Fibroblast of lung (primary cell): Measurements from ENCODE around the gene SERPINA10. TPM values are rescaled to one million over a fixed set of nuclear protein-coding genes. Genes with fewer than 3 reads are reported as not detected.
"Not testable (repeated sequence)": the region's sequence is repeated elsewhere in the genome, so short reads cannot be mapped to it uniquely, and the experiment has no call there.

Experiments used
- DNase-seq, 2 donors: peaks; one replicate each; pipeline versions ENCODE4 v3.0.0 to v3.0.0-alpha.2; 2010; ENCODE audit warnings: low read depth in 2 of 2
- H2AFZ ChIP-seq: 2 replicates; pipeline ENCODE4 v1.5.1; 2012; ENCODE audit warnings: low read length, control low read depth, inconsistent platforms
- H3K27ac ChIP-seq: 2 replicates; pipeline ENCODE4 v1.5.1; 2011; ENCODE audit warnings: low read length, control low read depth; ENCODE audit not compliant: insufficient read depth
- H3K27me3 ChIP-seq: 2 replicates; pipeline ENCODE4 v1.5.1; 2011; ENCODE audit warnings: mild to moderate bottlenecking, low read length; ENCODE audit not compliant: control insufficient read depth, insufficient read depth
- H3K36me3 ChIP-seq: 2 replicates; pipeline ENCODE4 v1.5.1; 2011; ENCODE audit warnings: low read length; ENCODE audit not compliant: control insufficient read depth, insufficient read depth
- H3K4me1 ChIP-seq: 2 replicates; pipeline ENCODE4 v1.5.1; 2011; ENCODE audit warnings: low read length; ENCODE audit not compliant: control insufficient read depth, insufficient read depth; ENCODE audit errors: extremely low read depth
- H3K4me2 ChIP-seq: 2 replicates; pipeline ENCODE4 v1.5.1; 2011; ENCODE audit warnings: low read length, control low read depth; ENCODE audit not compliant: insufficient read depth; ENCODE audit errors: extremely low read depth
- H3K4me3 ChIP-seq, 4 experiments: fragments of 200-600 bp in 1 of 4; sonication (generic) in 1 of 4; replicated peaks in 1 of 4; 2 replicates each; pipeline ENCODE4 v1.5.1; 2011 to 2016; ENCODE audit warnings: low read length in 4 of 4, low read depth in 3 of 4, mild to moderate bottlenecking in 3 of 4, control low read depth in 2 of 4, inconsistent platforms in 1 of 4, mixed read lengths in 1 of 4; ENCODE audit not compliant: insufficient read depth in 1 of 4; ENCODE audit errors: control extremely low read depth in 1 of 4
- H3K79me2 ChIP-seq: 2 replicates; pipeline ENCODE4 v1.5.1; 2012; ENCODE audit warnings: mild to moderate bottlenecking, low read length, inconsistent platforms; ENCODE audit not compliant: control insufficient read depth, insufficient read depth
- H3K9ac ChIP-seq: 2 replicates; pipeline ENCODE4 v1.5.1; 2011; ENCODE audit warnings: mild to moderate bottlenecking, low read length, control low read depth; ENCODE audit not compliant: insufficient read depth
- H3K9me3 ChIP-seq: 2 replicates; pipeline ENCODE4 v1.5.1; 2012; ENCODE audit warnings: low read depth, low read length; ENCODE audit not compliant: control insufficient read depth, insufficient read depth
- H4K20me1 ChIP-seq: 2 replicates; pipeline ENCODE4 v1.5.1; 2011; ENCODE audit warnings: low read length; ENCODE audit not compliant: control insufficient read depth, insufficient read depth; ENCODE audit errors: extremely low read depth
- EZH2 ChIP-seq: IDR thresholded peaks from 2 replicates; pipeline ENCODE4 v1.5.1; 2012; ENCODE audit warnings: low read length, control low read depth, mild to moderate bottlenecking; ENCODE audit errors: missing control alignments
- polyA plus RNA-seq, 2 donors: library from polyadenylated mRNA; depleted of rRNA in 1 of 2; stranded (reverse) in 1 of 2; unstranded in 1 of 2; fragments of >200 nt; gene quantifications; 2 replicates each; pipeline ENCODE4 v1.2.1, GENCODE V29; 2011 to 2012; ENCODE audit warnings: missing spikeins in 1 of 2
- total RNA-seq: library from RNA; depleted of rRNA; stranded (reverse); fragments of >200 nt; gene quantifications from 2 replicates; pipeline ENCODE4 v1.2.1, GENCODE V29; 2014
- TF ChIP-seq, protein P1 (sequence below), 2 donors: IDR thresholded peaks in 1 of 2; conservative IDR thresholded peaks in 1 of 2; 1 replicate in 1 of 2; 2 replicates in 1 of 2; pipeline ENCODE4 v1.5.1; 2011 to 2012; ENCODE audit warnings: low read length in 2 of 2, control low read depth in 1 of 2, inconsistent platforms in 1 of 2, low read depth in 1 of 2, mild to moderate bottlenecking in 1 of 2

The SERPINA10 gene
- total and polyA plus RNA-seq, 2 donors (not counting 1 experiment from before 2014, with no cell fraction given), result not detected

DNA sequence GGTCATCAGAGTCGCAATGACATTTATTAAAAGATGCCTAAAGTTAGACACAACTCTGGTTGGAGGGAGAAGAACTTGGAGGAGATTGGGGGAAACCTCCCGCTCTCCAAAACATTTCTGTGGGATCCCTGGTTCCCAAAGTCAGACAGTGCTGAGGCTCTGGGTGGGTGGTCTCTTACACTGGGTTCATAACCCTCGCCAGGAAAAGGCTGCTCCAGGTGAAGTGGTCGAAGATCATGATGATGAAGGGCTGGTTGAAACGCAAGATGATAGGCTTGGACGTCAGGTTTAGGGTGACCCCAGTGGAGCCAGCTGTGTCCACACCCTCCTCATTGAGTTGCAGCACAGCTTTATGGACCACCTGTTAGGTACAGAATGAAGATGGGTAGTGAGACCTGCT, 11.2 kb upstream of the SERPINA10 start:
- Histone ChIP-seq H2AFZ (no peak overlapping the region), H3K27me3 (no peaks in the 10 kb centered on the region), H3K4me3 (no peak overlapping the region), H3K4me1 (no peaks in the 10 kb centered on the region), H3K36me3 (no peaks in the 10 kb centered on the region), H3K4me2 (no peak overlapping the region), H3K9me3 (no peaks in the 10 kb centered on the region), H3K79me2 (no peaks in the 10 kb centered on the region), H3K27ac (no peak overlapping the region), H3K9ac (no peak overlapping the region), H4K20me1 (no peaks in the 10 kb centered on the region)
- DNase-seq, result no peak
- no peak for TF ChIP-seq EZH2
- TF ChIP-seq, protein P1, sequence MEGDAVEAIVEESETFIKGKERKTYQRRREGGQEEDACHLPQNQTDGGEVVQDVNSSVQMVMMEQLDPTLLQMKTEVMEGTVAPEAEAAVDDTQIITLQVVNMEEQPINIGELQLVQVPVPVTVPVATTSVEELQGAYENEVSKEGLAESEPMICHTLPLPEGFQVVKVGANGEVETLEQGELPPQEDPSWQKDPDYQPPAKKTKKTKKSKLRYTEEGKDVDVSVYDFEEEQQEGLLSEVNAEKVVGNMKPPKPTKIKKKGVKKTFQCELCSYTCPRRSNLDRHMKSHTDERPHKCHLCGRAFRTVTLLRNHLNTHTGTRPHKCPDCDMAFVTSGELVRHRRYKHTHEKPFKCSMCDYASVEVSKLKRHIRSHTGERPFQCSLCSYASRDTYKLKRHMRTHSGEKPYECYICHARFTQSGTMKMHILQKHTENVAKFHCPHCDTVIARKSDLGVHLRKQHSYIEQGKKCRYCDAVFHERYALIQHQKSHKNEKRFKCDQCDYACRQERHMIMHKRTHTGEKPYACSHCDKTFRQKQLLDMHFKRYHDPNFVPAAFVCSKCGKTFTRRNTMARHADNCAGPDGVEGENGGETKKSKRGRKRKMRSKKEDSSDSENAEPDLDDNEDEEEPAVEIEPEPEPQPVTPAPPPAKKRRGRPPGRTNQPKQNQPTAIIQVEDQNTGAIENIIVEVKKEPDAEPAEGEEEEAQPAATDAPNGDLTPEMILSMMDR (conservative IDR thresholded peaks at IDR 0.05 in 1 of 2, IDR thresholded peaks at IDR 0.05 in 1 of 2; ENCODE audit: low read depth in 1 of 2, low read length in 2 of 2), result no peak

DNA sequence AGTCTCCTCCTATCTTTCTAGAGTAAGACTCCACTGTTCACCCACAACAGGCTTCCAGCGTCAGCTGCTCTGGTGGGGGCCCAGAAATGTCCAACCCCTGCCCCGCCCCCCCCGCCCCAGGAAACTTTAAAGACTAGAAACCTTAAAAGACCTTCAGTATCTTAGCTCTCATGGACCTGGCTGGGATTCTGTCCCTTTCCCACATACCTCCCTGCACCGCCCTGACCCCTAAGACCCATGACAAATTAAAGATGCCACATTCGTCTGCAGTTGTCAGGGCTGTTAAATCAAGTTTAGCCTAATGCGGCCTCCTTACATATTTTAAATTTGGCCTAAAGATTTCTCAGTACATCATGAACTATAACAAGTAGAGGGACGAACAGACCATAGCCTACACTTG, 10.0 kb upstream of the SERPINA10 start:
- Histone ChIP-seq H3K4me1 (no peaks in the 10 kb centered on the region), H3K4me3 (no peak overlapping the region), H3K9ac (no peak overlapping the region), H4K20me1 (no peaks in the 10 kb centered on the region), H3K9me3 (no peaks in the 10 kb centered on the region), H3K27me3 (no peaks in the 10 kb centered on the region), H2AFZ (no peak overlapping the region), H3K4me2 (no peak overlapping the region), H3K36me3 (no peaks in the 10 kb centered on the region), H3K79me2 (no peaks in the 10 kb centered on the region), H3K27ac (no peak overlapping the region)
- no peak for TF ChIP-seq EZH2
- TF ChIP-seq, protein P1 (conservative IDR thresholded peaks at IDR 0.05 in 1 of 2, IDR thresholded peaks at IDR 0.05 in 1 of 2; ENCODE audit: low read depth in 1 of 2, low read length in 2 of 2), result no peak
- DNase-seq, result no peak

DNA sequence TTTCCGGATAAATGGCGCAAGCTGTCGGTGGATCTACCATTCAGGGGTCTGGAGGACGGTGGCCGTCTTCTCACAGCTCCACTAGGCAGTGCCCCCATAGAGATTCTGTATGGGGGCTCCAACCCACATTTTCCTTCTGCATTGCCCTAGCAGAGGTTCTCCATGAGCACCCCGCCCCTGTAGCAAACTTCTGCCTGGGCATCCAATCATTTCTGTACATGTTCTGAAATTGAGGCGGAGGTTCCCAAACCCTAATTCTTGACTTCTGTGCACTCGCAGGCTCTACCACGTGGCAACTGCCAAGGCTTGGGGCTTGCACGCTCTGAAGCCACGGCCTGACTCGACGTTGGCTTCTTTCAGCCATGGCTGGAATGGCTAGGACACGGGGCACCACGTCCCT, 5.1 kb upstream of the SERPINA10 start:
- H3K4me2 ChIP-seq, result no peak overlapping the region
- no peaks in the 10 kb centered on the region for H3K27me3 ChIP-seq
- no peak for DNase-seq
- H2AFZ ChIP-seq, result no peak overlapping the region
- no peak overlapping the region for H3K9ac ChIP-seq
- H4K20me1 ChIP-seq, result no peaks in the 10 kb centered on the region
- no peaks in the 10 kb centered on the region for H3K4me1 ChIP-seq
- H3K4me3 ChIP-seq, result no peak overlapping the region
- H3K79me2 ChIP-seq, result no peaks in the 10 kb centered on the region
- H3K27ac ChIP-seq, result no peak overlapping the region
- H3K9me3 ChIP-seq, result no peaks in the 10 kb centered on the region
- H3K36me3 ChIP-seq, result no peaks in the 10 kb centered on the region
- TF ChIP-seq EZH2, result no peak
- TF ChIP-seq, protein P1 (conservative IDR thresholded peaks at IDR 0.05 in 1 of 2, IDR thresholded peaks at IDR 0.05 in 1 of 2; ENCODE audit: low read depth in 1 of 2, low read length in 2 of 2), result no peak

DNA sequence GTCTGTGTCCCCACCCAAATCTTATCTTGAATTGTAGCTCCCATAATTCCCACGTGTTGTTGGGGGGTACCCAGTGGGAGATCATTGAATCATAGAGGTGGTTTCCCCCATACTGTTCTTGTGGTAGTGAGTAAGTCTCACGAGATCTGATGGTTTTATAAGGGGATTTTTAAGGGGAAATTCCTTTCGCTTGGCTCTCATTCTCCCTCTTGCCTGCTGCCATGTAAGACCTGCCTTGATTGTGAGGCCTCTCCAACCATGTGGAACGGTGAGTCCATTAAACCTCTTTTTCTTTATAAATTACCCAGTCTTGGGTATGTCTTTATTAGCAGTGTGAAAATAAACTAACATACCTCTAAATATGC, 3.1 kb upstream of the SERPINA10 start:
- not testable (repeated sequence) for H4K20me1 ChIP-seq, H3K36me3 ChIP-seq, H3K4me2 ChIP-seq, H3K4me3 ChIP-seq, H3K27me3 ChIP-seq, H3K79me2 ChIP-seq, H3K9ac ChIP-seq, H3K9me3 ChIP-seq, H3K4me1 ChIP-seq, H3K27ac ChIP-seq, H2AFZ ChIP-seq, DNase-seq
